ENCODE measurements around the gene DDX54.

DDX54 gene

DNA sequence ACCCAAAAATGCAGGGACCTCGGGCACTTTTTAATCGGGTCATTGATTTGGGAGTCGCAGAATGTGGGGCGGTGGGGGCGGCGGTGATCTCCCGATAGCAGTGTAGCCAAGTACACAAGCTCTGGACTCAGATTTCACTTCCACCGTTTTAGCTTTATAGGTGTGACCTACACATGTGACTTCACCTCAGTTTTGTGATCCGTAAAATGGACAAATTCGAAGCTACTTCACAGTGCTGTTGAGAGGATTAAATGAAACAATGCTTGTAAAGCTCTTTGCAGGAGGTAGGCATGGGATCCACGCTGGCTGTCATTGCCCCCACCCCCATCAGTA lies 721 bp upstream of the DDX54 start:
- no peak for DNase-seq

DNA sequence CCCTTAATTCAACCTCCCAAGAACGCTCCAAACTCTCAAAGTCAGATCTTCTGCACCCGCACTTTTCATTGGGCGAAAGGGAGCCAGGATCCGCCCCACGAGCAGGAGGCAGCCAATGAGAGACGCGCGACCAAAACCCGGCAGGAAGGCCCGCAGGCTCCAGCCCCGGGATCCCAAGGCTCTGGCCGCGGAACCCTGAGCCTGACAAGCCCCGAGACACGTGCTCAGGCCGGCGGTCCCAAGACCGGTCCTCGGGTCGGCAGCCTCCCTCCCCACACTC lies 438 bp downstream of the DDX54 start:
- peak; percentile 91 for DNase-seq

DNA sequence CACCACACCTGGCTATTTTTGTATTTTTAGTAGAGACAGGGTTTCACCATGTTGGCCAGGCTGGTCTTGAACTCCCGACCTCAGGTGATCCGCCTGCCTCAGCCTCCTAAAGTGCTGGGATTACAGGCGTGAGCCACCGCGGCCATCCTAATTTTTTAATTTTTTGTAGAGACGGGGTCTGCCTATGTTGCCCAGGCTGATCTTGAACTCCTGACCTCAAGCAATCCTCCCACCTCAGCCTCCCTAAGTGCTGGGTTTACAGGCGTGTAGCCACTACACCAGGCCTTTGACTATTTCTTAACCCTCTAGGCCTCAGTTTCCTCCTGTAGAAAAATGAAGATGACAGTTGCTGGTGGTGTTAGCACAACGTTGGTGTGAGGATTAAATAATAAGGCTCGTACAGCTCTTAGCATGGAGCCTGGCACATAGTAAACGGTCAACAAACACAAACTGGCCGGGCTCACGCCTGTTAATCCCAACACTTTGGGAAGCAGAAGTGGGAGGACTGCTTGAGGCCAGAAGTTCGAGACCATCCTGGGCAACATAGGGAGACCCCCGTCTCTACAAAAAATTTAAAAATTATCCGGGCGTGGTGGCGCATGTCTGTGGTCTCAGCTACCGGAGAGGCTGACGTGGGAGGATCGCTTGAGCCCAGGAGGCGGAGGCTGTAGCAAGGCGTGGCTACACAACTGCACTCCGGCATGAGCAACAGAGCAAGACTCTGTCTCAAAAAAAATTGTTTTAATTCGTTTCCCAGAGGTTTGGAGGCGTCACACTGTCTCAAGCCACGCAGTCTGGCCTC lies 979 bp downstream of the DDX54 start:
- DNase-seq, result no peak

DNA sequence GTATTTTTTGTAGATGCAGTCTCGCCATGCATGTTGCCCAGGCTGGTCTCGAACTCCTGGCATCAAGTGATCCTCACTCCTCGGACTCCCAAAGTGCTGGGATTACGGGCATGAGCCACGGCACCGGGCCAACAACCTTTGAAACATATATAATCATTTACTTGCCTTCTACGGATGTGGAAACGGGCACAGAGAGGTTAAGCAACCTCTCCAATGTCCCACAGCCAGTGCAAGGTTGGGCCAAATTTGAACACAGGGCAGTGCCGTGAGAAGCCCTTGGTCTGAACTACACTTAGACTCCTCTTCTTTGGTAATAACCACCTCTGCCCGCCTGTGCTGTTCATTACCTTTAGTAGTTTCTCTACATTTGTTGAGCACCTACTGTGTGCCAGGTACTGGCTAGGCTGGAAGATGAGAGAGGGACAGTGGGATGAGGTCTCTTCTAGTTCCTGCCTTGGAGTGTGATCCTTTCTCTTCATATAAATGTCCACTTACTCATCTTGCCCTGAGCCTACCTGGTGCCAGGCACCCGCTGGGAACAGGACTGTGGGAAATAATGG lies 2.2 kb downstream of the DDX54 start:
- DNase-seq, result no peak

DNA sequence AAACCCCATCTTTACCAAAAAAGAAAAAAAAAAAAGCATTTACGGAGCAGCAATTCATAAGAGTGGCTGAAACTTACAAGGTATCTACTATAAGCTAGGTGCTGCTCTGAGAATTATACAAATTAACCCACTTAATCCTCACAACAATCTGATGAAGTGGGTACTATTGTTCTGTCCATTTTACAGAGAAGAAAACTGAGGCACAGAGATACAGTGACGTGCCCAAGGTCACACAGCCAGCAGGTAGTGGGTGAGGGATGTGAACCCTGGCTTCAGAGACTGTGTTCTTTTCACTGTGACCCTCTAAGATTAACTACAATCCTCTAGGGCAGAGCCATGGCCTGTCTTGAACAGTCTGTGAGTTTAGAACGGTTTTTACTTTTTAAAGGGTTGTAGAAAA lies 3.3 kb downstream of the DDX54 start:
- DNase-seq, result no peak

DNA sequence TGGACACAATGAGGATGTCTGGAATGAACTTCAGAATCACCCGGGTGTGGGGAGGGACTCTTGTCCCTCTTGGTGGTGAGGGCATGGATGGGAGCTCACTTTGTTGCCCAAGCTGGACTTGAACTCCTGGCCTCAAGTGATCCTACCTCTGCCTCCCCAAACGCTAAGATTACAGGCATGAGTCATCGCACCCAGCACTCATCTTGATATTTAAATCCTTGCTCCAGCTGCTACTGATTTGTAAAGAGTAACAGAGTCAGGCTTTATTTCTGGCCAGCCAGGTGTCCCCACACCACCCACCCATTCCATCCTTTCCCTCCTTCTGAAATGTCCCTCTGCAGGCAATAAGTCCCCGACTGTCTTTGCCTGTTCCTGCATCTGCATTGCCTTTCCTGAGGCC lies 4.9 kb downstream of the DDX54 start:
- DNase-seq, result no peak

DNA sequence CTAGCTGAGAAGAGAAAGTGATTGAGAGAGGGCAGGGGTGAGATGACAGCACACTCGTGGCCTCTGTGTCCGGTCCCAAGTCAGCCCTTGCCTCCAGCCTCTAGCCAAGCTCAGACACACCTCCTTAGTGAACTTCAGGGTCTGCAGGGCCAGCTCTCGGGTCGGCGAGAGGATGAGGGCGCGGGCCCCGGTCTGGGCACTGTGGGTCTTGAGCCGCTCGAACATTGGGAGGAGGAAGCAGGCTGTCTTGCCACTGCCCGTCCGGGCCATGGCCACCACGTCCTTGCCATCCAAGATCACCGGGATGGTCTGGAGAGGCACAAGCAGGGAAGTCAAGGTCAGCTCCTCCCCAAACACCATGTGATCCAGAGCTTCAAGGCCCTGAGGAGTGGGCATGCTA lies 6.3 kb downstream of the DDX54 start:
- DNase-seq, result no peak

DNA sequence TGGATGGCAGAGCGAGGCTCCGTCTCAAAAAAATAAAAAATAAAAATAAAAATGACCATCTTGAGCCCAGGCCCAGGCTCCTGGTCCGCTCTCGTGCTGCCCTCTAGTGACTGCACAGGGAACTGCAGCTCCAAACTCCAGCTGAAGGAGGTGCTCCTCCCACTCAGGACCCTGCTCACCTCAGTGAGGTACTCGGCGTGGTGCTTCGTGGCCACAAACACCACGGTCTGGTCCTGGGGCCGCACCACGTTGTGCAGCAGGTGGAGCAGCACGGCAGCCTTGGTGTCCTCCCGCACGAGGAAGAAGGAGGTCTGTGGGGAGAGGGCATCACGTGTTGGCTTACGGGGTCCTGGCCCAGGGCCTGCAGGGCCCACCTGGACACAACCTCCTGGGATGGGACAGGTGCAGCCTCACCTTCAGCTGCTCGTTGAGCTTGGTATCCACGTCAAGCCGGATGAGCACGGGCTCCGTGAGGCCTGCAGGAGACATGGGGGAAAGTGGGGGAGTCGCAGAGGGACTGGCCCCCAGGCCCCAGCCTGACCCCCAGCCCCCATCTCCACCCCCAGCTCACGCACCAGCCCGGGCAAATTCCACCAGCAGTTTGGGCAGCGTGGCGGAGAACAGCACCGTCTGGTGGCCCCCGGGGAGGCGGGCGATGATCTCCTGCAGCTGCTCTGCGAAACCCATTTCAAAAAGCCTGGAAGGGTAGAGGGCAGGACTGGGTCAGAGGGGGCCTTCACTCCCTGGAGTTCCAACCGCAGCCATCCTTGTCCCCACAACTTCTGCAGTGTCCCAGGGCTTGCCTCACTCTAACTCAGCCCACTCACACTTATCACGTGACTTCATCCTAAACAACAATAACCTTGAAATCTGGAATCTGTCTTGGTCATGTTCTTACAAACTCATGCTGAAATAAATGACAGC lies 10.6 kb downstream of the DDX54 start:
- DNase-seq, result peak; percentile 80

DNA sequence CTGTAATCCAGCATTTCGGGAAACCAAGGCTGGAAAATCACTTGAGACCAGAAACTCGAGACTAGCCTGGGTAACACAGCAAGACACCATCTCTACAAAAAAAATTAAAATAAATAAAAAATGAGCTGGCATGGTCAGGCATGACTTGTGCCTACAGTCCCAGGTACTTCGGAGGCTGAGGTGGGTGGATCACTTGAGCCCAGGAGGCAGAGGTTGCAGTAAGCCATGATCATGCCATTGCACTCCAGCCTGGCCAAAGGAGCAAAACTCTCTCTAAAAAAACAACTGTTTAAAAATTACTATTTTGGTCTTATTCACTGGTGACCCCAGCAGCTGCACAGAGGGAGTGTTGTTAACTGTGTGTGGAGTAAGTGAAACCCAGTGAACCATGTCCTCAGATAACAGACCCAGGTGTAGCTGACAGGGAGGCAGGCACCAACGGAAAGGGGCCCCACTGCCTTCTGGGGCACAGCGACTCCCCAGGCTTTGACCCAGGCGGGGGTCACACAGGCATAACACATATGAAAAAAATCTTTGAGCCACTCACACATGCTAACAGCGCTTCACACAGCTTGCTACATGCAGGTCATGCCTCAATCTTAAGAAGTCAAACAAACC lies 12.1 kb downstream of the DDX54 start:
- DNase-seq, result no peak

DNA sequence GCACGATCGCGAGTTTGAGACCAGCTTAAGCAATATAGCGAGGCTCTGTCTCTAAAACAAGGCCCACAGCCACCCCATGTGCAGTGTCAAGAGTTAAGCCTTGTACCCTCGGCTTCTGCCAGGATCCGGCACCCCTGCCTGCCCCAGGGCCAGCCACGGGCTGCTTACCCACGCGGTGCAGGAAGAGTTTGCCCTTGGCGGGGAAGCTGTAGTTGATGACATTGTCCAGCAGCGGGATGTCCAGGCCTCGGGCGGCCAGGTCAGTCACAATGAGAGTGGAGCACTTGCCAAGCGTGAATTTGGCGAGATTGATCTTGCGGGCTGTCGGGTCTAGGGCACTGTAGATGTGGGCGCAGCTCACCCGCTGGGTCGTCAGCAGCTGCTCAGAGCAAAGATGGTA lies 13.1 kb downstream of the DDX54 start:
- DNase-seq, result no peak

DNA sequence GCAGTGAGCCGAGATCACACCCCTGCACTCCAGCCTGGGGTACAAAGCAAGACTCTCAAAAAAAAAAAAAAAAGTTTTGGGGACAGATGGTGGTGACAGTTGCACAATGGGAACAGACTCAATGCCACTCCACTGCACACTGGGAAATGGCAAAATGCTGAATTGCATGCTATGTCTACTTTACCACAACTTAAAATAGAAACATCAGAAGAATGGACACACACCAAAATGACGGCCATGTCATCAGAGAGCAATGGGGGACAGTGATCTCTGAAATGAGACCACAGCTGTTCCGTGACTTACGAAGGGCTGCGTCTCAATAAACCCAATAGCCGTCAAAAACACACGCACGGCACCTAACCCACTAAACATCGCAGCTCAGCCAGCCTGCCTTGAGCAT lies 13.7 kb downstream of the DDX54 start:
- no peak for DNase-seq

DNA sequence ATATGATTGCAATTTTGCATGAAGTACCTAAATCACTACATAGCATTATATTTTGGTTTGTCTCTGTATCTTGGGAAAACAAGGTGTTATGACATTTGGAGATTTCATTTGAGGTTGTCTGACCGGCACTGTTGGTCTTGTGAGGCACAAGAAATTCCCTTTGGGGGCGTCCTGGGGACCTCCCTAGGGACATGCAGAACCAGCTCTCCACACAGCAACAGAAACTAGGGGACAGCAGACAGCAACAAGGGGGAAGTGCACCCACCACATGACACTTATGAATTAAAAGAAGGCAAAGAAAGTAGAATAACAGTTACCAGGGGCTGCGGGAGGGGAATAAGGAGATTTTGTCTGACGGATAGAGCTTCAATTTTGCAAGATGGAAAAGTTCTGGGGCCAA lies 14.4 kb downstream of the DDX54 start:
- no peak for DNase-seq

DNA sequence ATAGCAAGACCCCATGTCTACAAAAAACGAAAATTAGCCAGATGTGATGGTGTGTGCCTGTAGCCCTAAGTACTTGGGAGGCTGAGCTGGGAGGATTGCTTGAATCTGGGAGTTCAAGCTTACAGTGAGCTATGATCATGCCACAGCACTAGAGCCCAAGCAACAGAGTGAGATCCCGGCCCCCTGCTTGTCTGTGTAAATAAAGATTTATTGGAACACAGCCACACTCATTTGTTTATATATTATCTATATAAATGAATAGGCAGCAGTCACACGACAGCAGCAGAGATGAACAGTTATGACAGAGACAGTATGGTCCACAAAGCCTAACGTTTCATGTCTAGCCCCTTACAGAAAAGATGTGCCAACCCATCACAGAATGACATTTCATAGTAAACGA lies 14.8 kb downstream of the DDX54 start:
- DNase-seq, result no peak

DNA sequence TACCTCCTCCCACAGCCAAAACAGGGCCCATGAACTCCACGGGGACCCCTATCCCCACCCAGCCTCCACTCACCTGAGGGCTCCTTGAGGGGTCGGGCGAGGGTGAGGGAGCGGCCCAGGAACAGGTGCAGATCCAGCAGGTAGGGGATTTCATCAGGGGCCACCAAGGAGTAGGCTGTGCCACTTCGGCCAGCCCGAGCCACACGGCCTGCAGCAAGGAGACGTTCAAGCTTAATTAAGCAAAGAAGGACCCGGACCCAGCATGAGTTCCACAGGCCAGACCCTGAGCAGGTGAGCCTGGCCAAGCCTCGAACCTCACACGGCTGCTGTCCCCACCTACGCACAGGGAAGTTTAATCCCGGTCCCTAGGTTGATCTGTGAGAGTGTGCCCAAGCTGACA lies 15.6 kb downstream of the DDX54 start:
- no peak for DNase-seq

DNA sequence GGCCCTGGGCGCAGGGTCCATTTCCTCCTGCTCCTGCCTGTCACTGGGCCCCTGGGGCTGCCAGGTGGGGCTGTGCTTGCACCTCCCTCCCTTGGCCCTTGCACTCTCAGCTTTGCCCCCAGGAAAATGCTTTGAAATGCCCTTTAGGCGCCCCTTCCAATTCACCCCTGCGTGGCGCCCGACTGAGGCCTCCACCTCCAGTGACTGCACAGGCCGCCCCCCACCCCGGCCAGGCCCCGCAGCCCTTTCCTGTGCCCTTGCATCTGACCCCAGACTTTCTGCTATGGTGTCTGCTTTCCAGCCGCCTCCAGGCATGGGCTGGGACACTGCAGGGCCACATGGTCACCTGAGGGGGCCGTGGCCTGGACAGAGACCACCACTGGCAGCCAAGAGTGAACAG lies 17.4 kb downstream of the DDX54 start:
- no peak for DNase-seq

DNA sequence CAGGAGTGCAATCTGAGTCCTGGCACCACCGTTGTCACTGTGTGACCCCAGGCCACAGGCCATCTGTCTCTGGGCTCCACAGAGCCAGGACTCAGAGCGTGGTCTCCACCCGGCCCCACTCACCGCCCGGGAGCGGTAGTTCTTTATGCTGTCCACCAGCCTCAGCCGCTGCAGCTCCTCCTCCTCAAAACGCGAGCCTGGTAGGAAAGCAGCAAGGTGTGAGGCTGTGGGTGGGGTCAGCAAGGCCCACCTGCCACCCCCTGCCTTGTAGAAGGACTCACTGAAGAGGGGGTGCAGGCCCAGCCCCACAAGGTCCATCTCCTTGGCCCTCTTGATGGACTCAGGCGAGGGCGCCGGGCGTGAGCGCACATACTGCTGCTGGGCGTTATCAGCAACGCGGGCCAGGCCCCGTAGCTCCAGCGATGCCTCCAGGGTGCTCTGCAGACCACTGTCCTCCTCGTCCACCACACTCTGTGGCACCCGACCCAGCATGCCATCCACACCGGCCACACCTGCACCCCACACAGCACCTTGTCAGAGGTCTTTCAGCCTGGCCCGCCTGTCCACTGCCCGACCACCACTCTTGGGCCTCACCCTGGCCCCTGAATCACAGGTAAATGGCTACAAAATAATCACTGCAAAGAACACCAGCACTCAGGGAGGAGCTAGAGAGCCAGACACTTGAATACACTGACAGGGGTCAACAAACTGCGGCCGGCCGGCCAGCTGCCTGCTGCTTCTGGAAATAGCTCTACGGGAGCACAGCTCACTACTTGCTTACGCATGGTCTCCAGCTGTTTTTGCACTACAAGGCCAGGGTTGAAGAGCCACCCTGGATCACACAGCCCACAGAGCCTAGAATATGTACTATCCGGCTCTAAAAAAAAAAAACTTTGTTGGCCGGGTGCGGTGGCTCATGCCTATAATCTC lies 19.5 kb downstream of the DDX54 start:
- DNase-seq, result no peak

DNA sequence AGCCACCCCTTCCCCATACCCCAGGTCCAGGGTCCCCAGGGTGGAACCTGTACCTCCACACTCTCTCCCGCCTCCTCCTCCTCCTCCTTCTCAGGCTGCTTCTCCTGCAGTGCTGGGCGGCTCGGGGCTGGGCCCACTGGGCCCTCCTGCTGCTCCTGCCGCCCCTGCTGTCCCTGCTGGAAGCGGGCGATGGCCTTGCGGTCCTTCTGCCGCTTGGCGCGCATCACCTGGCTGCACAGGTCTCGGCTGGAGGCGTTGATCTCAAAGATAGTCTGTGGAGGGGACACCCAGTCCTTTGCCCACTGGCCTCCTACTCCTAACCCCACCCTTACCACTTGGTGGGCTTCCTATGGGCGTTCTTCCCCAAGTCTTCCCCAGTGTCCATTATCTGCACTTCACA lies 21.3 kb downstream of the DDX54 start:
- DNase-seq, result no peak

DNA sequence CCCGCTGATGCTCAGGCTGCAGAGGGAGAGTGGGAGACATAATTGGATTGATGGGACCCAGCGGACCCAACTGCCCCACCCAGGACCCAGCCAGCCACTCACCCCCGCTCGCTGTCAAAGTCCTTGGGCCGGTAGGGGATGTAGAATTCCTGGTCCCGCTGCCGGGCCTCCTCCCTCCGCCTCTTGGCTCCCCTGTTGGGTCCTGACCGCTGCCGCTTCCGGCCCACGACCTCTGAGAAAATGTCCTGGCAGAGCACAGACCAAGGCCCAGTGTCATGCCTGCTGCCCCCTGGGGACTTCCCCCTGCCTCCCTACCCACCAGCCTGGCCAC lies 22.3 kb downstream of the DDX54 start:
- no peak for DNase-seq

DNA sequence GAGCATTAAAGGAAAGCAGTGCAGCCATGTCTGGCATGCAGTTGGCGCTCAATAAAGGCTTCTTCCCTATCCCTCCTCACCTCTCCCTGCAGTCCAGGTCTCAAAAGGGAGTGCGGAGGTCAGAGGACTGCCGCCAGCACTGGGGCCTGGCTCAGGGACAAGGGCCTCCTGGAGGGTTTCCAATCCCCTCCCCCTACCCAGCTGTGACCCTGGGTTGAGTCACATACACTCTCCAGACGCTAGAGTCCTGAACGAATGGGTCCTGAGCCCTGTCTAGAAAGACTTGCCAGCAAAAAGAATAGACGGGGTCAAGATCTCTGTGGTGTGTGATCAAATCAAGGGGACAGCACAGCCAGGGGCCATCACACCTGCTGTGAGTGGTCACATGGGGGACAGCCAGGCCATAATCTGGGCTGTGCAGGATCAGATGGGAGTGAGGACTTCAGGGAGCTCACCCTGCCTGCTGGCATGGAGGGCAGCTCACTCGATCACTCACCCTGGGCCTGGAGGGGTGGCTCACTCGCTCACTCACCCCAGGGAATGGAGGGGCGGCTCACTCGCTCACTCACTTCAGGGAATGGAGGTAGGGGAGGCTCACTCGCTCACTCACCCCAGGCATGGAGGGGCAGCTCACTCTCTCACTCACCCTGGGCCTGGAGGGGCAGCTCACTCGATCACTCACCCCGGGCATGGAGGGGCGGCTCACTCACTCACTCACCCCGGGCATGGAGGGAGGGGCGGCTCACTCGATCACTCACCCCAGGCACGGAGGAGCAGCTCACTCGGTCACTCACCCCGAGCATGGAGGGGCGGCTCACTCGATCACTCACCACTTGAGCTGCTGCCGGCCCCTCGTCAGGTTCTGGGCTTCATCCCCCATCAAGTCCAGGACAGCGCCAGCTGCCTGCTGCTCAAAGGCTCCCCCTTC lies 22.9 kb downstream of the DDX54 start:
- no peak for DNase-seq

DNA sequence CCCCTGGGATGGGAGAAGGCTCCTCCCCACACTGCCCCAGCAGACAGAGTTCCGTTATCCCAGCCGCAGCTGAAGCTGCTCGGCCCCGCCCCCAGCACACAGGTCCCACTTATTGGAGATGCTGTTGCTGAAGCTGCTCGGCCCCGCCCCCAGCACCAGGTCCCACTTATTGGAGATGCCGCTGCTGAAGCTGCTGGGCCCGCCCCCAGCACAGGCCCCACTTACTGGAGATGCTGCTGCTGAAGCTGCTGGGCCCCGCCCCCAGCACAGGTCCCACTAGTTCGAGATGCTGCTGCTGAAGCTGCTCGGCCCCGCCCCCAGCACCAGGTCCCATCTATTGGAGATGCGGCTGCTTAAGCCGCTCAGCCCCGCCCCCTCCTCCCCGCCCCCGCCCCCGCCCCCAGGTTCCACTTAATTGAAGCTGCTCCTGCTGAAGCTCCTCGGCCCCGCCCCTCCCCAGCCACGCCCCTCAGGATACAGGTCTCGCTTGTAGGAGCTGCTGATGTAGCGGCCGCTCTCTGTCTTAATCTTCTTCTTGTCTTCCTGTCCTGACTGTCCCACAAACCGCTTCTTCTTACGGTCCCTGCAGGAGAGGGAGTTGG lies 23.8 kb downstream of the DDX54 start:
- DNase-seq, result no peak

DNA sequence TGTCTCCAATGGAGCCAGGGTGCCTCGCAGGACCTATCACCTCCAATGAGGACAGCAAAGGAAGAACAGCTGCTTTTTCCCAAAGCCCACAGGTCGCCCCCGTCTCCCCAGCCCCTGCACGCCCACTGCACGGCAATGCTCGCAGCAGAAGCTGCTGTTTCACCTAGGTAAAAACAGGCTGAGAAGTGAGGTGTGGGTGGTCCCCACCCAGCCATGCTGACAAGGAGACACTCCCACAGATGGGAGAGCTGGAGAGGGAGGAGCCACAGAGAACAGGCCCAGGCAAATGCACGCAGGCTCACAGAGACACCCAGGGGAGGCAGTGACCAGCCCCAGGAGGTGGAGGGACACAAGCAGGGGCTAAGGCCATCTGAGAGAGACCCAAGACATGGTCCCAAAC lies 25.3 kb downstream of the DDX54 start:
- no peak for DNase-seq

All from CD4-positive, alpha-beta T cell treated with Interleukin-10 for 1 hour (primary cell).